K562 treated with DMSO at 1 percent for 48 hours (cell line): ENCODE data around the gene KPNA3. TPM values are rescaled to one million over a fixed set of nuclear protein-coding genes. Genes with fewer than 3 reads are reported as not detected.

ENCODE experiments used
- total RNA-seq: library from RNA; unstranded; fragments of 300-600 nt; gene quantifications from 2 replicates; pipeline ENCODE4 v1.2.3, GENCODE V29; 2022; ENCODE audit warnings: low replicate concordance; ENCODE audit errors: extremely low read depth

Gene KPNA3, protein sequence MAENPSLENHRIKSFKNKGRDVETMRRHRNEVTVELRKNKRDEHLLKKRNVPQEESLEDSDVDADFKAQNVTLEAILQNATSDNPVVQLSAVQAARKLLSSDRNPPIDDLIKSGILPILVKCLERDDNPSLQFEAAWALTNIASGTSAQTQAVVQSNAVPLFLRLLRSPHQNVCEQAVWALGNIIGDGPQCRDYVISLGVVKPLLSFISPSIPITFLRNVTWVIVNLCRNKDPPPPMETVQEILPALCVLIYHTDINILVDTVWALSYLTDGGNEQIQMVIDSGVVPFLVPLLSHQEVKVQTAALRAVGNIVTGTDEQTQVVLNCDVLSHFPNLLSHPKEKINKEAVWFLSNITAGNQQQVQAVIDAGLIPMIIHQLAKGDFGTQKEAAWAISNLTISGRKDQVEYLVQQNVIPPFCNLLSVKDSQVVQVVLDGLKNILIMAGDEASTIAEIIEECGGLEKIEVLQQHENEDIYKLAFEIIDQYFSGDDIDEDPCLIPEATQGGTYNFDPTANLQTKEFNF
- total RNA-seq, result not detected in 2 replicates

DNA sequence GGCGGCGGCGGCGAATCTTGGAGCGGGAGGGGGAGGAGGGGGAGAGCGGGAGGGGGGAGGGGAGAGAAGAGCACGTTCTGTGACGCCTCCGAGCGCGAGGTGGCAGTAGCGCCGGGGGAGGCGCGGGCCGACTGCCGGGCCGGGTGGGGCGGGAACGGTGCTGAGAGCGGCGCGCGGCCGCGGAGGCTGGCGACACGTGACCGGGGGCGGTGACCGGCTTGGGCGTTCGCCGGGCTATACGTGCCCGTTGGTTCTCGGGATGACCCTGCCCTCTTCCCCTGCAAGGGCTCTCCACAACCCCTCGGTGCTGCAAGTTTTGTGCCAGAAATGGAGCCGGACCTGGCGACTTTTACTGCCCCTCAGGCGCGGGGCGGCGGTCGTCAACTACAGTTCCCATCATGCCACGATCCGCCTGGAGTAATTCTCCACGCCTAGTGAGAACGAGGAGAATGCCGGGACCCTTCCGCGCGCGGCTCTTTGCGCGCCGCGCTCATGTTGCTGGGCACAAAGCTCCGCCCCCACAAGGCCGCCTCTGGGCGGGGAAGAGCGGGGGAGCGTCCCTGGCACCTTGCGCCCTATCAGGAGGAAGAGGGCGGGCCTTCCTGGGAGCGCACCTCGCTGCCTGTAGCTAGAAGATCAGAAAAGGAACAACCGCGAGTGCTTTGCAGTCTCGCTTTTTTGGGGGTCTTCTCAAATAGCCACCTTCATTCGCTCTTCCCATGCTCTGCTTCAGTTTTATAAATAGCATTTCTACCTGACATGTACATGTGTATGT is at the start of gene KPNA3:
Gene KPNA3, minus strand, starts transcription at position 133 of the 775 bp plus-strand sequence. CDS start 176 bp downstream, outside the sequence.

GRCh38 chr13:49690995-49691784 is 101.3 kb downstream of the KPNA3 start, which contains the start of gene EBPL:
Gene EBPL, minus strand, starts transcription at chr13:49691486. Its CDS starts 62 bp downstream, at chr13:49691424.

Other genes with a start within 250 kb of the KPNA3 start
- not detected in 2 replicates for gene RCBTB1, start 207.1 kb downstream of the KPNA3 start, total RNA-seq
- gene ARL11, start 164.2 kb downstream of the KPNA3 start, total RNA-seq, result not detected in 2 replicates
- gene EBPL, start 101.2 kb downstream of the KPNA3 start, total RNA-seq, result not detected in 2 replicates
- not detected in 2 replicates for gene SPRYD7, start 143.7 kb upstream of the KPNA3 start, total RNA-seq
- not detected in 2 replicates for gene TRIM13, start 204.4 kb upstream of the KPNA3 start, total RNA-seq
- not detected in 2 replicates for gene KCNRG, start 222.8 kb upstream of the KPNA3 start, total RNA-seq